GM12878 (cell line): ENCODE results near the gene MAD2L1BP. TPM values are rescaled to one million over a fixed set of nuclear protein-coding genes. Genes with fewer than 3 reads are reported as not detected.
"Not testable (repeated sequence)": the region's sequence is repeated elsewhere in the genome, so short reads cannot be mapped to it uniquely, and the experiment has no call there.

Source experiments
- ATAC-seq: fragments of 200-7000 bp; cut with Tn5 transposase; 3 replicates; pipeline ENCODE4 v1.9.1; 2020; ENCODE audit warnings: mild to moderate bottlenecking, moderate library complexity
- BruUV-seq: library from RNA; stranded (reverse); fragments of 400-500 nt; replicated peaks from 2 replicates; lab custom pipeline; 2021; lab: Mats Ljungman, UMichigan
- CTCF ChIA-PET: fragments of 300-600 bp; sonication (Branson Sonifier 250); formaldehyde crosslinking; extraction: SDS; loops from one replicate; lab custom pipeline; 2021; ENCODE audit warnings: inconsistent platforms; lab: Yijun Ruan, JAX
- POLR2A ChIA-PET: fragments of 350-600 bp; formaldehyde crosslinking; extraction: SDS; loops from one replicate; lab custom pipeline; 2021; ENCODE audit warnings: inconsistent platforms; lab: Charles Lee
- RAD21 ChIA-PET: fragments of 300-600 bp; sonication (Branson Sonifier 250); formaldehyde crosslinking; loops from one replicate; lab custom pipeline; 2023; ENCODE audit warnings: antibody characterized with exemption; ENCODE audit not compliant: unreplicated experiment; lab: Charles Lee
- SMC1A ChIA-PET: fragments of 300-600 bp; sonication (Branson Sonifier 250); formaldehyde crosslinking; loops from one replicate; lab custom pipeline; 2023; ENCODE audit not compliant: unreplicated experiment, uncharacterized antibody; lab: Charles Lee
- DNase-seq: peaks from one replicate; pipeline ENCODE4 v3.0.0-alpha.2; 2011; ENCODE audit warnings: low read depth, low spot score
- FAIRE-seq: peaks from 3 replicates; lab custom pipeline; 2011; peaks lifted over from hg19 to GRCh38; lab: Jason Lieb, UNC
- H2AFZ ChIP-seq: 2 replicates; pipeline ENCODE4 v1.6.0; 2011; ENCODE audit warnings: low read depth, low read length, control low read depth; ENCODE audit not compliant: control insufficient read depth
- H3K27ac ChIP-seq: 2 replicates; pipeline ENCODE4 v1.5.1; 2011; ENCODE audit warnings: control low read depth; ENCODE audit not compliant: control insufficient read depth, insufficient read depth
- H3K27me3 ChIP-seq, 2 experiments: replicated peaks in 1 of 2; 2 replicates each; pipeline versions ENCODE4 v1.6.0 to v1.6.1; 2011; ENCODE audit warnings: low read length in 1 of 2; ENCODE audit not compliant: control insufficient read depth in 2 of 2, insufficient read depth in 2 of 2
- H3K36me3 ChIP-seq, 2 experiments: 2 replicates each; pipeline ENCODE4 v1.5.1; 2011; ENCODE audit warnings: low read length in 1 of 2; ENCODE audit not compliant: control insufficient read depth in 2 of 2, insufficient read depth in 2 of 2
- H3K4me1 ChIP-seq: 2 replicates; pipeline ENCODE4 v1.6.1; 2011; ENCODE audit warnings: mild to moderate bottlenecking, low read length, moderate library complexity, mixed read lengths; ENCODE audit not compliant: control insufficient read depth, insufficient read depth
- H3K4me2 ChIP-seq: 2 replicates; pipeline ENCODE4 v1.6.0; 2011; ENCODE audit warnings: control low read depth; ENCODE audit not compliant: control insufficient read depth, insufficient read depth
- H3K4me3 ChIP-seq: fragments of 200-600 bp; sonication (generic); 2 replicates; pipeline ENCODE4 v1.5.1; 2016
- H3K79me2 ChIP-seq: 2 replicates; pipeline ENCODE4 v1.6.0; 2011; ENCODE audit warnings: low read length; ENCODE audit not compliant: control insufficient read depth, insufficient read depth
- H3K9ac ChIP-seq: 2 replicates; pipeline ENCODE4 v1.8.0; 2011; ENCODE audit warnings: low read length, control low read depth, mixed read lengths; ENCODE audit not compliant: control insufficient read depth, insufficient read depth
- H3K9me3 ChIP-seq: replicated peaks from 3 replicates; pipeline ENCODE4 v1.5.1; 2011; ENCODE audit warnings: mild to moderate bottlenecking, low read length; ENCODE audit not compliant: control insufficient read depth, insufficient read depth
- H4K20me1 ChIP-seq: 2 replicates; pipeline ENCODE4 v1.6.0; 2011; ENCODE audit not compliant: control insufficient read depth, insufficient read depth
- WGBS: methylation state at CpG from one replicate; pipeline ENCODE4 v1.1.6; 2016; ENCODE audit warnings: low lambda C conversion rate; ENCODE audit not compliant: insufficient replicate concordance, insufficient coverage; ENCODE audit errors: missing lambda C conversion rate; 5-methylcytosine and 5-hydroxymethylcytosine counted together
- in situ Hi-C: fragments of 300-500 bp; cut with MboI; formaldehyde crosslinking; loops from 9 replicates; pipeline ENCODE4 v1.14.3; 2018; ENCODE audit warnings: mixed read lengths
- intact Hi-C: fragments of 100-400 bp; cut with micrococcal nuclease; formaldehyde crosslinking; loops from one replicate; pipeline ENCODE4 v1.14.2; 2022; ENCODE audit not compliant: unreplicated experiment
- polyA plus RNA-seq, 11 experiments: library from polyadenylated mRNA; depleted of rRNA in 4 of 11; unstranded in 6 of 11; stranded (reverse) in 5 of 11; fragments of >200 nt; fragmentation: Nextera tagmentation in 4 of 11; fragmentation: Illumina TruSeq in 1 of 11; extraction: Ambion mirVana in 4 of 11; extraction: Trizol in 1 of 11; gene quantifications; 1 replicate in 1 of 11; 2 replicates in 10 of 11; pipeline versions ENCODE4 v1.2.1 to v1.2.3, GENCODE V29; 2011 to 2016; ENCODE audit warnings: inconsistent platforms in 2 of 11, missing spikeins in 2 of 11, low read depth in 1 of 11
- total RNA-seq, 4 experiments: library from RNA; depleted of rRNA in 3 of 4; stranded (reverse); fragments of >200 nt in 3 of 4; fragmentation: Illumina TruSeq in 1 of 4; extraction: Trizol in 1 of 4; gene quantifications; 2 replicates each; pipeline versions ENCODE4 v1.2.1 to v1.2.3, GENCODE V29; 2013 to 2021
- TF ChIP-seq, protein P1 (sequence below): fragments of 450-650 bp; IDR thresholded peaks from 2 replicates; pipeline ENCODE4 v1.6.1; 2017; ENCODE audit warnings: borderline replicate concordance

The MAD2L1BP gene
- total and polyA plus RNA-seq, 10 of the 15 experiments (the other 5 are each of a cell fraction or from before 2014, with no cell fraction given) = 39.2 to 155 (median 60.3) TPM

- Histone ChIP-seq H3K27ac (no peak overlapping the region), H3K36me3 (no peaks in the 10 kb centered on the region), H3K9me3 (no peaks in the 10 kb centered on the region), H4K20me1 (no peaks in the 10 kb centered on the region), H2AFZ (no peak overlapping the region), H3K4me2 (no peak overlapping the region), H3K27me3 (no peaks in the 10 kb centered on the region), H3K4me3 (no peak overlapping the region), H3K79me2 (no peaks in the 10 kb centered on the region), H3K9ac (no peak overlapping the region), H3K4me1 (no peaks in the 10 kb centered on the region)
- SMC1A ChIA-PET = no interaction called here
- POLR2A ChIA-PET = interaction anchor here (1.1 to 1.4 kb wide), 2 partner anchors 11 to 40 kb away, joined by 3 to 4 read pairs; no protein-coding TSS in a partner anchor
- TF ChIP-seq, protein P1, sequence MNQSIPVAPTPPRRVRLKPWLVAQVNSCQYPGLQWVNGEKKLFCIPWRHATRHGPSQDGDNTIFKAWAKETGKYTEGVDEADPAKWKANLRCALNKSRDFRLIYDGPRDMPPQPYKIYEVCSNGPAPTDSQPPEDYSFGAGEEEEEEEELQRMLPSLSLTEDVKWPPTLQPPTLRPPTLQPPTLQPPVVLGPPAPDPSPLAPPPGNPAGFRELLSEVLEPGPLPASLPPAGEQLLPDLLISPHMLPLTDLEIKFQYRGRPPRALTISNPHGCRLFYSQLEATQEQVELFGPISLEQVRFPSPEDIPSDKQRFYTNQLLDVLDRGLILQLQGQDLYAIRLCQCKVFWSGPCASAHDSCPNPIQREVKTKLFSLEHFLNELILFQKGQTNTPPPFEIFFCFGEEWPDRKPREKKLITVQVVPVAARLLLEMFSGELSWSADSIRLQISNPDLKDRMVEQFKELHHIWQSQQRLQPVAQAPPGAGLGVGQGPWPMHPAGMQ = no peak
- FAIRE-seq (no peak), ATAC-seq (no peak), DNase-seq (no peak)
- intact Hi-C loops = no loop called here
- 100% methylated on average over 1 of the region's 2 CpGs for WGBS
- in situ Hi-C loops = no loop called here
- CTCF ChIA-PET = interaction anchor here (0.5 to 2.2 kb wide), 3 partner anchors 12 to 39 kb away, joined by 3 to 9 read pairs (median 3); no protein-coding TSS in a partner anchor
- RAD21 ChIA-PET = no interaction called here
- no TSS peak for BruUV-seq
Observed at GRCh38 chr6:43648248-43648647, 12.6 kb downstream of the MAD2L1BP start.

GRCh38 chr6:43652822-43653221, 17.2 kb downstream of the MAD2L1BP start:
- FAIRE-seq, H3K9ac ChIP-seq, H3K27ac ChIP-seq, H3K9me3 ChIP-seq, RAD21 ChIA-PET, H4K20me1 ChIP-seq, intact Hi-C loops, H3K36me3 ChIP-seq, H3K4me2 ChIP-seq, H3K79me2 ChIP-seq, ATAC-seq, H3K4me1 ChIP-seq, H3K4me3 ChIP-seq, H2AFZ ChIP-seq, in situ Hi-C loops, H3K27me3 ChIP-seq, DNase-seq, BruUV-seq: not testable (repeated sequence)
- CTCF ChIA-PET = interaction anchor here (0.6 to 1.5 kb wide), 3 partner anchors 9 to 44 kb away, joined by 3 to 4 read pairs (median 3); no protein-coding TSS in a partner anchor
- POLR2A ChIA-PET = interaction anchor here (1.3 kb wide), 1 partner anchor 25 kb away, joined by 3 read pairs; no protein-coding TSS in a partner anchor
- SMC1A ChIA-PET = interaction anchor here (2.0 kb wide), 1 partner anchor 14 kb away, joined by 5 read pairs; no protein-coding TSS in a partner anchor
- WGBS = 77% methylated on average over 2 of the region's 2 CpGs
